H1 (cell line): ENCODE results near the gene MAML3. TPM values are rescaled to one million over a fixed set of nuclear protein-coding genes. Genes with fewer than 3 reads are reported as not detected.

Experiments used
- CTCF ChIA-PET: fragments of 300-600 bp; sonication (Branson Sonifier 250); formaldehyde crosslinking; loops from one replicate; lab custom pipeline; 2021; ENCODE audit not compliant: partially characterized antibody; lab: Charles Lee
- POLR2A ChIA-PET: fragments of 300-600 bp; sonication (Branson Sonifier 250); formaldehyde crosslinking; loops from one replicate; lab custom pipeline; 2021; ENCODE audit warnings: inconsistent platforms; ENCODE audit not compliant: partially characterized antibody; lab: Charles Lee
- DNase-seq, 2 experiments: peaks; one replicate each; pipeline versions ENCODE4 v3.0.0 to v3.0.0-alpha.2; 2010 to 2022; ENCODE audit warnings: low spot score in 2 of 2, low read depth in 1 of 2, mixed read lengths in 1 of 2
- FAIRE-seq: peaks from 2 replicates; lab custom pipeline; 2011; peaks lifted over from hg19 to GRCh38; lab: Jason Lieb, UNC
- H2AFZ ChIP-seq: 2 replicates; pipeline ENCODE4 v1.8.1; 2012; ENCODE audit warnings: low read length, inconsistent platforms
- H2AK5ac ChIP-seq: 2 replicates; pipeline ENCODE4 v1.6.1; 2013; ENCODE audit warnings: low read depth, low read length
- H2BK120ac ChIP-seq: replicated peaks from 2 replicates; pipeline ENCODE3; 2013; ENCODE audit warnings: low read depth, low read length, inconsistent platforms
- H2BK12ac ChIP-seq: 2 replicates; pipeline ENCODE4 v1.6.1; 2013; ENCODE audit warnings: low read depth, low read length
- H2BK15ac ChIP-seq: 2 replicates; pipeline ENCODE4 v1.6.1; 2013; ENCODE audit warnings: low read length
- H2BK20ac ChIP-seq: 2 replicates; pipeline ENCODE4 v1.6.1; 2013; ENCODE audit warnings: low read length
- H2BK5ac ChIP-seq: 2 replicates; pipeline ENCODE4 v1.6.1; 2013; ENCODE audit warnings: low read depth, low read length
- H3K14ac ChIP-seq: 2 replicates; pipeline ENCODE4 v1.6.1; 2013; ENCODE audit warnings: inconsistent platforms; ENCODE audit not compliant: insufficient read length
- H3K18ac ChIP-seq: 2 replicates; pipeline ENCODE4 v1.6.1; 2013; ENCODE audit warnings: low read length; ENCODE audit errors: extremely low read depth
- H3K23ac ChIP-seq: 2 replicates; pipeline ENCODE4 v1.6.1; 2013; ENCODE audit warnings: inconsistent platforms; ENCODE audit not compliant: insufficient read length
- H3K23me2 ChIP-seq: 2 replicates; pipeline ENCODE4 v1.6.1; 2013; ENCODE audit warnings: low read depth, low read length
- H3K27ac ChIP-seq: 2 replicates; pipeline ENCODE4 v1.6.1; 2011; ENCODE audit warnings: low read depth, low read length, inconsistent platforms
- H3K27me3 ChIP-seq, 4 experiments: replicated peaks in 1 of 4; 1 replicate in 1 of 4; 2 replicates in 3 of 4; pipeline versions ENCODE4 v1.6.1 to v1.8.1; 2011 to 2013; ENCODE audit warnings: low read length in 3 of 4, mild to moderate bottlenecking in 3 of 4, inconsistent platforms in 2 of 4, mixed read lengths in 2 of 4, moderate library complexity in 1 of 4; ENCODE audit not compliant: control insufficient read depth in 3 of 4, insufficient read depth in 3 of 4; ENCODE audit errors: extremely low read depth in 1 of 4
- H3K36me3 ChIP-seq, 4 experiments: 2 replicates each; pipeline versions ENCODE4 v1.6.1 to v1.8.1; 2011 to 2013; ENCODE audit warnings: mild to moderate bottlenecking in 4 of 4, low read length in 3 of 4, moderate library complexity in 2 of 4, control low read depth in 1 of 4, inconsistent platforms in 1 of 4; ENCODE audit not compliant: insufficient read depth in 4 of 4, control insufficient read depth in 2 of 4
- H3K4ac ChIP-seq: replicated peaks from 2 replicates; pipeline ENCODE3; 2013; ENCODE audit warnings: low read length, low read depth, mixed read lengths, inconsistent platforms; ENCODE audit not compliant: insufficient read length
- H3K4me1 ChIP-seq, 4 experiments: replicated peaks in 1 of 4; 1 replicate in 1 of 4; 2 replicates in 3 of 4; pipeline versions ENCODE4 v1.6.1 to v1.8.1; 2011 to 2013; ENCODE audit warnings: low read length in 3 of 4, inconsistent platforms in 2 of 4, mixed read lengths in 1 of 4; ENCODE audit not compliant: insufficient read depth in 4 of 4, control insufficient read depth in 3 of 4
- H3K4me2 ChIP-seq, 2 experiments: 2 replicates each; pipeline versions ENCODE4 v1.6.1 to v1.8.1; 2011 to 2013; ENCODE audit warnings: low read depth in 2 of 2, low read length in 2 of 2, control low read depth in 1 of 2, inconsistent platforms in 1 of 2, mild to moderate bottlenecking in 1 of 2; ENCODE audit not compliant: insufficient read depth in 1 of 2
- H3K4me3 ChIP-seq, 4 experiments: fragments of 200-600, 300-600 bp in 1 of 4; sonication (generic), shearing (Covaris generic), sonication (Bioruptor Twin) in 1 of 4; 2 replicates each; pipeline versions ENCODE4 v1.5.1 to v1.8.1; 2011 to 2016; ENCODE audit warnings: low read length in 4 of 4, low read depth in 3 of 4, control low read depth in 2 of 4, inconsistent platforms in 2 of 4, mild to moderate bottlenecking in 2 of 4, mixed read lengths in 1 of 4, moderate library complexity in 1 of 4; ENCODE audit not compliant: insufficient read depth in 2 of 4; ENCODE audit errors: extremely low read depth in 1 of 4
- H3K56ac ChIP-seq: replicated peaks from 2 replicates; pipeline ENCODE3; 2013; ENCODE audit warnings: low read depth, mild to moderate bottlenecking, mixed read lengths, low read length, inconsistent platforms; ENCODE audit not compliant: insufficient read length
- H3K79me1 ChIP-seq: 2 replicates; pipeline ENCODE4 v1.6.1; 2013; ENCODE audit warnings: low read depth, low read length, control low read depth
- H3K79me2 ChIP-seq, 2 experiments: 2 replicates each; pipeline versions ENCODE4 v1.6.1 to v1.8.1; 2012 to 2013; ENCODE audit warnings: low read length in 2 of 2, mild to moderate bottlenecking in 2 of 2, inconsistent platforms in 1 of 2; ENCODE audit not compliant: insufficient read depth in 2 of 2, control insufficient read depth in 1 of 2
- H3K9ac ChIP-seq, 4 experiments: replicated peaks in 1 of 4; 1 replicate in 1 of 4; 2 replicates in 3 of 4; pipeline versions ENCODE4 v1.6.1 to v1.8.1; 2011 to 2013; ENCODE audit warnings: low read depth in 3 of 4, low read length in 3 of 4, control low read depth in 2 of 4, mild to moderate bottlenecking in 2 of 4, moderate library complexity in 2 of 4, inconsistent platforms in 1 of 4; ENCODE audit errors: extremely low read depth in 1 of 4
- H3K9me3 ChIP-seq, 2 experiments: 2 replicates each; pipeline versions ENCODE4 v1.6.1 to v1.8.1; 2012 to 2013; ENCODE audit warnings: mild to moderate bottlenecking in 2 of 2, moderate library complexity in 2 of 2, control low read depth in 1 of 2, inconsistent platforms in 1 of 2, low read depth in 1 of 2, low read length in 1 of 2, mixed read lengths in 1 of 2; ENCODE audit not compliant: insufficient read depth in 2 of 2
- H4K20me1 ChIP-seq, 2 experiments: replicated peaks in 1 of 2; 2 replicates each; pipeline versions ENCODE3 to v1.8.1; 2011 to 2013; ENCODE audit warnings: inconsistent platforms in 2 of 2, low read length in 2 of 2, mild to moderate bottlenecking in 1 of 2; ENCODE audit not compliant: insufficient read depth in 2 of 2, control insufficient read depth in 1 of 2
- H4K5ac ChIP-seq: 2 replicates; pipeline ENCODE4 v1.6.1; 2013; ENCODE audit warnings: low read length, low read depth, mixed read lengths, inconsistent platforms; ENCODE audit not compliant: insufficient read length
- H4K8ac ChIP-seq: 2 replicates; pipeline ENCODE4 v1.8.0; 2013; ENCODE audit warnings: mild to moderate bottlenecking, moderate library complexity, low read length, inconsistent platforms; ENCODE audit not compliant: insufficient read depth; ENCODE audit errors: extremely low read depth
- H4K91ac ChIP-seq: replicated peaks from 2 replicates; pipeline ENCODE3; 2013; ENCODE audit warnings: low read length, mixed read lengths, inconsistent platforms; ENCODE audit not compliant: insufficient read length
- JUN ChIP-seq: IDR thresholded peaks from 2 replicates; pipeline ENCODE4 v1.6.1; 2011; ENCODE audit warnings: low read depth, mild to moderate bottlenecking, improper control_type of control experiment, low read length
- SAP30 ChIP-seq: fragments of 300-600 bp; sonication (generic); IDR thresholded peaks from 2 replicates; pipeline ENCODE4 v1.7.1; 2012; ENCODE audit warnings: low read length, moderate library complexity, mild to moderate bottlenecking, inconsistent platforms; ENCODE audit not compliant: insufficient read depth, insufficient replicate concordance
- SP4 ChIP-seq: IDR thresholded peaks from 2 replicates; pipeline ENCODE4 v1.6.1; 2012; ENCODE audit warnings: low read length, inconsistent platforms
- SRF ChIP-seq: IDR thresholded peaks from 2 replicates; pipeline ENCODE4 v1.6.1; 2011; ENCODE audit warnings: mild to moderate bottlenecking, low read depth, low read length, moderate library complexity
- ZNF274 ChIP-seq: IDR thresholded peaks from 2 replicates; pipeline ENCODE4 v1.7.0; 2012; ENCODE audit warnings: low read length, borderline replicate concordance; ENCODE audit errors: extremely low read depth
- WGBS, 2 experiments: shearing (Covaris generic) in 1 of 2; methylation state at CpG; one replicate each; pipeline versions ENCODE4 v1.1.6 to v1.1.7; 2013 to 2015; ENCODE audit warnings: low lambda C conversion rate in 2 of 2, mixed read lengths in 2 of 2, inconsistent platforms in 1 of 2, low coverage in 1 of 2, missing lambda C conversion rate in 1 of 2; ENCODE audit not compliant: insufficient replicate concordance in 2 of 2, insufficient coverage in 1 of 2, insufficient read length in 1 of 2; ENCODE audit errors: extremely low coverage in 1 of 2, missing lambda C conversion rate in 1 of 2; 5-methylcytosine and 5-hydroxymethylcytosine counted together
- polyA plus RNA-seq, 7 experiments: library from polyadenylated mRNA; depleted of rRNA in 3 of 7; stranded (reverse) in 5 of 7; unstranded in 2 of 7; fragments of >200 nt in 5 of 7; fragments of 200-250 nt in 2 of 7; gene quantifications; 1 replicate in 5 of 7; 2 replicates in 1 of 7; 4 replicates in 1 of 7; pipeline versions ENCODE4 v1.2.1 to v1.2.3, GENCODE V29; 2011 to 2013; ENCODE audit warnings: missing spikeins in 2 of 7, mixed read lengths in 2 of 7
- total RNA-seq: library from RNA; stranded (reverse); fragmentation: NEBNext Ultra II Directional; extraction: Animal tissue kit (Norgen Biotek cat#: 25700); gene quantifications from 2 replicates; pipeline ENCODE4 v1.2.1, GENCODE V29; 2021
- TF ChIP-seq, protein P1 (sequence below): IDR thresholded peaks from 2 replicates; pipeline ENCODE4 v1.6.1; 2012; ENCODE audit warnings: inconsistent platforms

Gene MAML3
- total and polyA plus RNA-seq, 2 of the 8 experiments (the other 6 are each of a cell fraction or from before 2014, with no cell fraction given), result 2.1 to 5.7 TPM

DNA sequence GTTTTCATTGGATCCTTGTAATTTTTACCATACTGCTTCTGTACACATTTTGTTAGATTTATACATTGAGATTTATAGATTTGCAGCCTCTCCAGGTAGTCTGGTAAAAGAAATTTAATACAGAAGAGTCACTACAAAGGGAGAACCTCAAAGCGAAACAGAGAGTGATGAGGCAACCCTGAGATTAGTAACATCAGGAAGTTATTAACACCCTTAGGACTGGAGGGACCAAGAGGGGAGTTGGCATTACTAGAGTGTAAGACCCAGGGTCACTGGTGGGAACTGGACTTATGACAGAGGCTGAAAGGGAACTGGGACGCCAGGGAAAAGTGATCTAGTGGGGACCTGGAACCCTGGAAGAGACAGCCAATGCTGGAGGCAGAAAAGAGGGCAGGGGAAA lies 20.6 kb upstream of the MAML3 start:
- CTCF ChIA-PET, result interaction anchor here (1.2 kb wide), 1 partner anchor 380 kb away, joined by 3 read pairs; no protein-coding TSS in a partner anchor
- Histone ChIP-seq H3K56ac (no peak overlapping the region), H3K79me2 (no peaks in the 10 kb centered on the region), H2BK5ac (no peak overlapping the region), H3K79me1 (no peaks in the 10 kb centered on the region), H2AFZ (no peak overlapping the region), H3K36me3 (no peaks in the 10 kb centered on the region), H3K4me1 (no peaks in the 10 kb centered on the region), H3K27ac (no peak overlapping the region), H3K18ac (no peak overlapping the region), H3K23me2 (no peaks in the 10 kb centered on the region), H4K5ac (no peak overlapping the region), H2BK20ac (no peak overlapping the region), H3K4ac (no peak overlapping the region), H3K9ac (no peak overlapping the region), H3K23ac (no peak overlapping the region), H2BK120ac (no peak overlapping the region), H3K4me3 (no peak overlapping the region), H3K14ac (no peak overlapping the region), H4K91ac (no peak overlapping the region), H2BK15ac (no peak overlapping the region), H3K4me2 (no peak overlapping the region), H3K9me3 (no peaks in the 10 kb centered on the region), H4K20me1 (no peaks in the 10 kb centered on the region), H3K27me3 (no peaks in the 10 kb centered on the region), H2AK5ac (no peak overlapping the region), H4K8ac (no peak overlapping the region), H2BK12ac (no peak overlapping the region)
- POLR2A ChIA-PET, result no interaction called here
- FAIRE-seq, result no peak
- no peak for DNase-seq
- TF ChIP-seq SAP30 (no peak), SRF (no peak), SP4 (no peak), ZNF274 (no peak), JUN (no peak)
- TF ChIP-seq, protein P1, sequence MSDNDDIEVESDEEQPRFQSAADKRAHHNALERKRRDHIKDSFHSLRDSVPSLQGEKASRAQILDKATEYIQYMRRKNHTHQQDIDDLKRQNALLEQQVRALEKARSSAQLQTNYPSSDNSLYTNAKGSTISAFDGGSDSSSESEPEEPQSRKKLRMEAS, result no peak
- whole genome bisulfite sequencing, 2 experiments, result 86% methylated on average over 2 of the region's 2 CpGs; no CpG with 5 or more reads in 1 of the 2 experiments
